Daoy (cell line): ENCODE results near the gene CIT. TPM values are rescaled to one million over a fixed set of nuclear protein-coding genes. Genes with fewer than 3 reads are reported as not detected.
"Not testable (repeated sequence)": the region's sequence is repeated elsewhere in the genome, so short reads cannot be mapped to it uniquely, and the experiment has no call there.

Source experiments
- DNase-seq: peaks from one replicate; pipeline ENCODE4 v3.0.0-alpha.2; 2015; ENCODE audit warnings: low read depth
- total RNA-seq: library from RNA; depleted of rRNA; stranded (reverse); fragments of >200 nt; shearing (Covaris generic); gene quantifications from 2 replicates; pipeline ENCODE4 v1.2.3, GENCODE V29; 2014

The CIT gene
- total RNA-seq, 1 experiment from 2014 or later = 21.1 TPM

- no peak for DNase-seq
Measured at GRCh38 chr12:119744900-119745606, 132.1 kb downstream of the CIT start.

DNA sequence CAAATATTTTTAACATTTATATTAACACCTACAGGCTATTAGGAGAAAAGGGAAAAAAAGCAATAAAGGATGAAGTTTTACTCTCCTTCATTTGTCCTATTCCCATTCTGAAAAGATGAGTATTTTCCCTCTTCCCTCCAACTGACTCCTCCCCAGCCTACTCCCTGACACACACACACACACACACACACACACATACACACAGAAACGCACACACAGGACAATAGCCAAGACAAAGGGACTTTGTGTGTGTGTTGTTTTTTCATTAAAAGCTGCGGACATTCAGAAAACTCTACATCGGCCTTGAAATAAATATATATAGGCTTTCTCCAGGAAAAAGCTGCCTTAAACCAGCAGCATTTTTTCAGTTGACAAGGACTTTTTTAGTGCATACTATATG lies 134.4 kb downstream of the CIT start:
- no peak for DNase-seq

DNA sequence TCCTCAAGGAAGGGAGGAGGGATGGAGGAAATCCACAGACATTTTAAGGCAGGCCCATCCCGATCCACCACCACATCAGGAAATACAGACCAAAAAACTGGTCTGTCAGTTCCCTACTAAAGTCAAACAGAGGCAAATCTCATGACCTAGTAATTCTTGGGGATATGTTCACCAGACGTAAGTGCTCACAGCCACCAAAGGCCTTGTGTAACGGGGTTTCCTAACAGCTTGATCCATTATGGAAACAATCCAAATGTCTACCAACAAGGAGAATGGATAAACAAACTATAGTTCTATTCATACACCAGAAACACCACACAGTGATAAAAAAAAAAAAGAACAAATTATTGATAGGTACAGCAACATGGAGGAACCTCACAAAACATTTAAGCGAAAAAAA lies 136.3 kb downstream of the CIT start:
- no peak for DNase-seq

- no peak for DNase-seq
Measured at GRCh38 chr12:119735079-119735478, 142.0 kb downstream of the CIT start.

GRCh38 chr12:119730381-119730780 lies 146.7 kb downstream of the CIT start:
- no peak for DNase-seq

- DNase-seq = no peak
Measured at GRCh38 chr12:119729871-119730270, 147.2 kb downstream of the CIT start.

DNA sequence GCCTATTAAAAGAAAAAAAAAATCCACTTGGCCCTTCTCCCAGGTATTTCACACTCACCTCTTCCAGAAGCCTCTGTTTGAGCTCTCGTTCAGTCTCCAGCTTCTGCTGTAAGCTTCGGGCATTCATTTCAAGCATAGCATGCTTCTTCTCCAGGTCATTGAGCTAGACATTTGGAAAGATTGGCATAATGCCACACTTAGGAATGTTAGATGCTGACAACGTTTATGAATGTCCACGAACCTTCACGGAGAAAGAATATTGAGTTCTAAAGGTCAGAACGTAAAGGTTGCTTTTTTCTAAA lies 148.7 kb downstream of the CIT start:
- DNase-seq = no peak

GRCh38 chr12:119727600-119728443 lies 149.3 kb downstream of the CIT start:
- DNase-seq = no peak

DNA sequence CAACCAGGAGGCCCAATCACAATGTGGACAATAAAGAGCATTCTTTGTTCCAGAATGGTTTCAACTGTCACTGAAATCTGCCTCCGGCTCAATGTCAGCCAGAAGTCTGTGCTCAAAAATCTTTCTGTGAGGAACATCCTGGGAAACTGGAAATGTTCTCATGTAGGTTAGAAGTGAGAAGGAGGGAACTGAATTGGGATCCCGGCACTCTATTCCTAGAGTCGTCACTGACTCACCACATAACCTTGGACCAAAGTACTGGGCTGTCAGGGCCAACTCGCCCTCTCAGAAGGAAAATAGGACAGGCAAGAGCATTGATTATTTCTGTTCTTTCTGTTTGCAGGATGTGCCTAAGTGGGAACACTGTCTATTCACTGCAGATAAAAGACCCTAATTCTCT lies 151.6 kb downstream of the CIT start:
- DNase-seq = no peak

- no peak for DNase-seq
Measured at GRCh38 chr12:119721306-119721705, 155.8 kb downstream of the CIT start.

GRCh38 chr12:119720349-119720748 lies 156.8 kb downstream of the CIT start:
- no peak for DNase-seq

DNA sequence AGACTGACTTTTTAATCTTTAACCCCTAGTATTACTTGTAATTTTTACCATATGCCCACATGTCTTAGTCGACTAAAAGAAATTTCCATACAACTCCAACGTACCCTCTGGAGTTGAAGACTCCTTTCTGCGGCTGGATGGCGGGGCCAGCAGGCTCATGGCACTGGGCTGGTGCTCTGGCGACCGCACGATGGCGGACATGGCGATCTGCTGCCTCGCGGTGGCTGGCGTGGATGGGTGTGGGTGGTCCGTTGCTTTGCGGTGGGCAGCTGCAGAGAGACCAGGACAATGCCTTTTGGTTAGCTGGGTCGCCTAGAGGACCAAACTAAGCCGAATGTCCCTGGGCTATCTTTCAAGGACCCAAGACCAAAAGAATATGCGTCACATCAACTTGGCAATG lies 159.0 kb downstream of the CIT start:
- no peak for DNase-seq

DNA sequence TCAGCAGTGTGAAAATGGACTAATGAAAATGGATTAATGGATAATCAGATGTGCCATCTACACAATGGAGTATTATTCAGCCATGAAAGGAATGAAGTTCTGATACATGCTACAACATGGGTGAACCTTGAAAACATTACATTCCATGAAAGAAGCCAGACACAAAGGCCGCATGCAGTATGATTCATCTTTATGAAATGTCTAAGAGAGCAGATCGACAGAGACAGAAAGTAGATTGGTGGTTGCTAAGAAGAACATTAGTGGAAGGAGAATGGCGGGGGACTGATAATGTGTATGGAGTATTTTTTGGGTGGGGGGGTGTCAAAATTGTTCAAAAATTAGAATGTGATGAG lies 161.9 kb downstream of the CIT start:
- DNase-seq = no peak

DNA sequence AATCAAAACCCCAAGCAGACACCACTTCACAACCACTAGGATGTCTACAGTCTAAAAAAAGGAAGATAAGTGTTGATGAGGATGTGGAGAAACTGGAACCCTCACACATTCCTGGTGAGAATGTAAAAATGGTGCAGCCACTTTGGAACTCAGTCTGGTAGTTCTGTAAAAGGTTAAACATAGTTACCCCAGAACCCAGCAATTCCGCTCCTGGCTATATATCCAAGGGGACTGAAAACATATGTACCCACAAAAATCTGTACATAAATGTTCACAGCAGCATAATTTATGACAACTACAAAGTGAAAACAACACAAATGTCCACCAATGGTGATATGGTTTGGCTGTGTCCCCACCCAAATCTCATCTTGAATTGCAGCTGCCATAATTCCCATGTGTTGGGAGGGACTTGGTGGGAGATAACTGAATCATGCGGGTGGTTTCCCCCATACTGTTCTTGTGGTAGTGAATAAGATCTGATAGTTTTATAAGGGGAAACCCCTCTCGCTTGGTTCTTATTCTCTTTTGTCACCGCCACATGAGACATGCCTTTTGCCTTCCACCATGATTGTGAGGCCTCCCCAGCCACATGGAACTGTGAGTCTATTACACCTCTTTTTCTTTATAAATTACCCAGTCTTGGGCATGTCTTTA lies 162.4 kb downstream of the CIT start:
- DNase-seq = no peak

GRCh38 chr12:119713551-119714031 lies 163.5 kb downstream of the CIT start:
- no peak for DNase-seq

DNA sequence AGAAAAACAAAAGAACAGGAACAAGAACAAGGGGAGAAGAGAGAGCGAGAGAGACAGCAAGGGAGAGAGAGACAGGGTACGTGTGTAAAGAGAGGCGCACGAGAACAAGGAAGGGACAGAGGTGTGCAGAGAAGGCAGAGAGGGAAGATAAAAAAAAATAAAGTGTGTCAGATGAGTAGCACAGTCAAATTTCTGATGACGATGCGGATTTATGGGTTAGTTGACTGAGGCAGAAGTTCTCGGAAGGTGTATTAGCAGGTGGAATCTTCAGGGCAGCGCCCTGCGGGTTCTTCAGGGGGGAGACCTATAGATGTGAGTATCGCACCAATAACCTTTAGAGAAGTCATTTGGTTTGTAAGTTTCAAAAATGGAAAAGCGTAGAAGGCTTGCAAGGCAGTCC lies 164.4 kb downstream of the CIT start:
- no peak for DNase-seq

DNA sequence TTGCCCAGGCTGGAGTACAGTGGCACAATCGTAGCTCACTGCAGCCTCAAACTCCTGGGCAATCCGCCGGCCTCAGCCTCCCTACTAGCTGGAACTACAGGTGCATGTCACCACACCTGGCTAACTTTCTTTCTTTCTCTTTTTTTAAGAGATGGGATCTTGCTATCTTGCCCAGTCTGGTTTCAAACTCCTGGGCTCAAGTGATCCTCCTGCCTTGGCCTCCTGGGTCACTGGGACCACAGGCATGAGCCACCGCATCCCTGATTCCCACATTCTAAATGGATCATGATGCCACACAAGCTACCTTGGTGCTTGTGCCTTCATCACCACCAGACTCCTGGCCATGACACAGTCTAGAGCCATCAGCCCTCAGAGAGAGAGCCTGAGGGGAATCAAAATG lies 165.4 kb downstream of the CIT start:
- DNase-seq = no peak

GRCh38 chr12:119710965-119711551 lies 166.1 kb downstream of the CIT start:
- DNase-seq = no peak

GRCh38 chr12:119710374-119710964 lies 166.7 kb downstream of the CIT start:
- DNase-seq = no peak

DNA sequence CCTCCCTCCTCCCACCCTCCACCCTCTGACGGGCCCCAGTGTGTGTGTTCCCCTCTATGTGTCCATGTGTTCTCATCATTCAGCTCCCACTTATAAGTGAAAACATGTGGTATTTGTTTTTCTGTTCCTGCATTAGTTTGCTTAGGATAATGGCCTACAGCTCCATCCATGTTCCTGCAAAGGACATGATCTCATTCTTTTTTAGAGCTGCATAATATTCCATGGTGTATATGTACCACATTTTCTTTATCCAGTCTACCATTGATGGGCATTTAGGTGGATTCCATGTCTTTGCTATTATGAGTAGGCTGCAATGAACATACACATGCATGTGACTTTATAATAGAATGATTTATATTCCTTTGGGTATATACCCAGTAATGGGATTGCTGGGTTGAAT lies 170.7 kb downstream of the CIT start:
- DNase-seq = not testable (repeated sequence)

- no peak for DNase-seq
Measured at GRCh38 chr12:119705182-119705581, 171.9 kb downstream of the CIT start.

GRCh38 chr12:119704065-119704747 lies 172.9 kb downstream of the CIT start:
- peak; percentile 42 for DNase-seq
